Glutamatergic neuron (in vitro differentiated cells): ENCODE data around the gene ZBTB7C. TPM values are rescaled to one million over a fixed set of nuclear protein-coding genes. Genes with fewer than 3 reads are reported as not detected.

Experiments
- DNase-seq: peaks from one replicate; pipeline ENCODE4 v3.0.0; 2022
- H3K27ac Mint-ChIP-seq: one replicate; pipeline ENCODE4 v1.8.0; 2020; ENCODE audit warnings: mild to moderate bottlenecking, mixed read lengths, inconsistent platforms; ENCODE audit not compliant: unreplicated experiment
- H3K27me3 Mint-ChIP-seq: one replicate; pipeline ENCODE4 v1.8.0; 2020; ENCODE audit warnings: mild to moderate bottlenecking, moderate library complexity, mixed read lengths, inconsistent platforms; ENCODE audit not compliant: unreplicated experiment
- H3K36me3 Mint-ChIP-seq: one replicate; pipeline ENCODE4 v1.8.0; 2020; ENCODE audit warnings: mild to moderate bottlenecking, mixed read lengths, inconsistent platforms; ENCODE audit not compliant: unreplicated experiment
- H3K4me1 Mint-ChIP-seq: one replicate; pipeline ENCODE4 v1.8.0; 2020; ENCODE audit warnings: mild to moderate bottlenecking, low read depth, mixed read lengths, inconsistent platforms; ENCODE audit not compliant: unreplicated experiment
- H3K4me3 Mint-ChIP-seq: one replicate; pipeline ENCODE4 v1.8.0; 2020; ENCODE audit warnings: mild to moderate bottlenecking, mixed read lengths, inconsistent platforms; ENCODE audit not compliant: unreplicated experiment
- H3K9me3 Mint-ChIP-seq: one replicate; pipeline ENCODE4 v1.8.0; 2020; ENCODE audit warnings: mild to moderate bottlenecking, moderate library complexity, mixed read lengths, inconsistent platforms; ENCODE audit not compliant: unreplicated experiment
- CTCF ChIP-seq: fragments of 200-600 bp; sonication (generic); IDR thresholded peaks from one replicate; pipeline ENCODE4 v1.5.0; 2021; ENCODE audit not compliant: partially characterized antibody, unreplicated experiment
- total RNA-seq: library from RNA; stranded (reverse); fragmentation: NEBNext Ultra II Directional; extraction: Animal tissue kit (Norgen Biotek cat#: 25700); gene quantifications from one replicate; pipeline ENCODE4 v1.2.1, GENCODE V29; 2021; ENCODE audit not compliant: unreplicated experiment

ZBTB7C gene
- total RNA-seq, 1 donor from 2014 or later = 10.6 TPM

DNA sequence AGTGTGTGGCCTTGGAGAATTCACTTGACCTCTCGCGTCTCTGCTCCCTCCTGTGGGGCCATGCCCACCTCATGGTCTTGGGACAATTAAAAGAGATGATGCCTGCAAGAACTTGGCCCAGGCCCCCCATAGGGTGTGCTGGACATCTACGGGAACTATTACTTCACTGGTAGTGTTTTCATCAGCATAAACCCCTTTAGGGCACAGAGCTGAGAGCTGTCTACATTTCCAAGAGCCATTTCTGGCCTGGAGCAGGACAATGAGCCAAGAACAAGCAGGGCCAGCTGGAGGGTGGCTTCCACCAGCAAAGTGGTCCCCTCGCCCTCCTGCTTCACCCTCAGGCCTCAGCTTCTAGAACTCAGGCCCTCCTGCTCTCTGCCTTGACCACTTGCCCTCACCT is 232.3 kb downstream of the ZBTB7C start:
- no peak for TF ChIP-seq CTCF

GRCh38 chr18:48173557-48173956 is 235.6 kb downstream of the ZBTB7C start:
- Mint-ChIP-seq H3K36me3 (no peaks in the 10 kb centered on the region), H3K27me3 (peaks cover 2% of the 10 kb centered on the region), H3K4me1 (peaks cover 11% of the 10 kb centered on the region), H3K27ac (peak overlapping the region; percentile 48), H3K4me3 (no peak overlapping the region), H3K9me3 (peaks cover 3% of the 10 kb centered on the region)
- TF ChIP-seq CTCF = no peak
- no peak for DNase-seq

More for the DNA sequence above, 232.3 kb downstream of the ZBTB7C start:
- Mint-ChIP-seq H3K27ac (no peak overlapping the region), H3K9me3 (peaks cover 1% of the 10 kb centered on the region), H3K4me1 (peaks cover 2% of the 10 kb centered on the region), H3K27me3 (peaks cover 1% of the 10 kb centered on the region), H3K36me3 (no peaks in the 10 kb centered on the region), H3K4me3 (no peak overlapping the region)
- no peak for DNase-seq

DNA sequence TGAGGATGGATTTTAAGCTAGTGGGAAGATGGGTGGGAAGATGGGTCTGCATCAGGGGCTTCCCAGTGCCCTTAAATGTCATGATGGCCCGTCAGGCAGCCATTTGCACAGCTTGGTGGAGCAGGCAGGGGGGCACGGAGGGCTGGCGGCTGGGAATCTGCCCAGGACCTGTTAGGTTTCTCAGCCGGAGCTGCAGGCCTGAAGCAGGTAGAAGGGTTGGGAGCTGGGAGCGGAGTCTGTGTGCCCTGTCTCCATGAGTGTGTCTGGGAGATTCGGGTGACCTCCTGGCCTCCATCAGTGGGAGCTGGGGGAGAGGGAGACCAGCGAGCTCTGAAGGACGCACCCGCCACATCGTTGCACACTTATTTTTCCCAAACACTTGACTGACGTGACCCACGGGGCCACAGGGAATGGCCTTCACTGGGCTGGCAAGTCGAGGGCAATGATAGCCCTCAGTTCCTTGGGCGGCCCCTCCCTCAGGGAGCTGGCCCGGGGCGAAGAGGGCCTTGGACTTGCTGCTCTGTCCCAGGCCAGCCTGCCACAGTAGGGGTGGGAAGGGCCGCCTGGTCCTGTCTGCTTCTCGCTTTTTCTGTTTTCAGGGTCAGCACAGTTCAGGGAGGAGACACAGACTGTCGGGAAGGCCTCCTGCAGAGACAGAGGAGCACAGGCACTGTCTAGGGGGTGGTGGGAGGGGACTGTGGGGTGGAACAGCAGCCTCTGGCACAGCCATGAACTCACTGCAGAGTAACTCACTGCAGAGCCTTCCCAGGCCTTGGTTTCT is 236.8 kb downstream of the ZBTB7C start:
- H3K9me3 Mint-ChIP-seq = peaks cover 3% of the 10 kb centered on the region
- H3K27me3 Mint-ChIP-seq = peaks cover 2% of the 10 kb centered on the region
- no peak for TF ChIP-seq CTCF
- no peak for DNase-seq
- peaks cover 17% of the 10 kb centered on the region for H3K4me1 Mint-ChIP-seq
- H3K36me3 Mint-ChIP-seq = no peaks in the 10 kb centered on the region
- H3K4me3 Mint-ChIP-seq = no peak overlapping the region
- H3K27ac Mint-ChIP-seq = no peak overlapping the region

GRCh38 chr18:48171490-48172188 is 237.5 kb downstream of the ZBTB7C start:
- DNase-seq = no peak
- H3K4me1 Mint-ChIP-seq = peaks cover 17% of the 10 kb centered on the region
- TF ChIP-seq CTCF = no peak
- no peak overlapping the region for H3K27ac Mint-ChIP-seq
- no peak overlapping the region for H3K4me3 Mint-ChIP-seq
- peaks cover 2% of the 10 kb centered on the region for H3K27me3 Mint-ChIP-seq
- peaks cover 3% of the 10 kb centered on the region for H3K9me3 Mint-ChIP-seq
- H3K36me3 Mint-ChIP-seq = no peaks in the 10 kb centered on the region

GRCh38 chr18:48170651-48171050 is 238.5 kb downstream of the ZBTB7C start:
- Mint-ChIP-seq H3K27ac (no peak overlapping the region), H3K27me3 (peaks cover 2% of the 10 kb centered on the region)
- DNase-seq = no peak

More at GRCh38 chr18:48170651-48171050, 238.5 kb downstream of the ZBTB7C start:
- TF ChIP-seq CTCF = no peak
- H3K4me1 Mint-ChIP-seq = peaks cover 18% of the 10 kb centered on the region
- peaks cover 3% of the 10 kb centered on the region for H3K9me3 Mint-ChIP-seq
- no peak overlapping the region for H3K4me3 Mint-ChIP-seq
- H3K36me3 Mint-ChIP-seq = no peaks in the 10 kb centered on the region
